GM13977 (cell line): ENCODE results near the gene ST14.

Experiments used
- DNase-seq: peaks from one replicate; pipeline ENCODE4 v3.0.0; 2012; ENCODE audit warnings: low spot score
- in situ Hi-C: fragments of 300-500 bp; cut with MboI; formaldehyde crosslinking; loops from one replicate; pipeline ENCODE4 v1.12.0; 2022; ENCODE audit warnings: low sequenced_read_pairs, low pct_unique_long_range_greater_than_20kb, mixed read lengths, inconsistent platforms; ENCODE audit not compliant: unreplicated experiment
- TF ChIP-seq, protein P1 (sequence below): IDR thresholded peaks from 2 replicates; pipeline ENCODE4 v1.5.1; 2012; ENCODE audit warnings: mild to moderate bottlenecking, control low read depth; ENCODE audit not compliant: insufficient read depth; ENCODE audit errors: extremely low read depth, missing control alignments

The ST14 gene

DNA sequence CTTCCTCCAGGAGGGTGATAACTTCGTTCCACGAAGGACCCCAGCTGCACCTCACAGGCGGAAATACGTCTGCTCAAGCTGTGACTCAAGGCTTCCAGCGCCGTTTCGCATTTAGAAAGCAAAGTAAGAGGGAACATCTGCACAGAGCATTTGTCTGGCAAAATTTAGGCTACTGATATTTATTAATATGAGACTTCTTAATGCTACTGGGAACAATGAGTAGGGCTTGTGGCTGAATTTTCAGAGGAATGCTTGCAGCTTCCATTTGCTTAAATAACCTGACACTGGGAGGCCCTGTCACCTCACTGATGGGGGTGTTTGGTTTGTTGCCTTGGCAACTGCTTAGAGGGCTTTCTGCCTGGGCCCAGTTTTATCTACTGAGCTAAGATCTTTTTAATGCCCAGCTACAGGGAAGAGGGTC lies 14.7 kb upstream of the ST14 start:
- DNase-seq = no peak
- in situ Hi-C loops = no loop called here
- TF ChIP-seq, protein P1, sequence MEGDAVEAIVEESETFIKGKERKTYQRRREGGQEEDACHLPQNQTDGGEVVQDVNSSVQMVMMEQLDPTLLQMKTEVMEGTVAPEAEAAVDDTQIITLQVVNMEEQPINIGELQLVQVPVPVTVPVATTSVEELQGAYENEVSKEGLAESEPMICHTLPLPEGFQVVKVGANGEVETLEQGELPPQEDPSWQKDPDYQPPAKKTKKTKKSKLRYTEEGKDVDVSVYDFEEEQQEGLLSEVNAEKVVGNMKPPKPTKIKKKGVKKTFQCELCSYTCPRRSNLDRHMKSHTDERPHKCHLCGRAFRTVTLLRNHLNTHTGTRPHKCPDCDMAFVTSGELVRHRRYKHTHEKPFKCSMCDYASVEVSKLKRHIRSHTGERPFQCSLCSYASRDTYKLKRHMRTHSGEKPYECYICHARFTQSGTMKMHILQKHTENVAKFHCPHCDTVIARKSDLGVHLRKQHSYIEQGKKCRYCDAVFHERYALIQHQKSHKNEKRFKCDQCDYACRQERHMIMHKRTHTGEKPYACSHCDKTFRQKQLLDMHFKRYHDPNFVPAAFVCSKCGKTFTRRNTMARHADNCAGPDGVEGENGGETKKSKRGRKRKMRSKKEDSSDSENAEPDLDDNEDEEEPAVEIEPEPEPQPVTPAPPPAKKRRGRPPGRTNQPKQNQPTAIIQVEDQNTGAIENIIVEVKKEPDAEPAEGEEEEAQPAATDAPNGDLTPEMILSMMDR = no peak

DNA sequence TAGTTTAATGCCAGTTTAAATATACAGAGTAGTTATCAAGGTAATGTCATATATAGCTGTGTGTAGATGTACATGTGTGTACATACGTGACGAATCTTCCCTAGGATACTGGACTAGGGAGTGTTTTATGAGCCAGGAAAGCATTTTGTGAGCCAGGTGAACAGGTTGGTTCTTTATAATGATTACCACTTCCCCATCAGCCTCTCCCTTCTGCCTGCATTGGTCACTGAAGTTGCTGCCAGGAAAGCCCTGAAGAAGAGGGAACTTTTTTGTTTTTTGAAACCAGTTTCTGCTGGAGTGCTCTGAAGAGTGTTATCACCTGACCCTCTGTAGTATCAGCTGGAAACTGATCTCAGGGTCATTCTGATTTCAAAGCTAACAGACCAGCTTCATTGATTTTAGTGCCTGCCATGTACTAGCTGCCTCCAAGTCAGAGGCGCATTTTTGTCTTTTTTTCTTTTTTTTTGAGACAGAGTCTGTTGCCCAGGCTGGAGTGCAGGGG lies 14.2 kb upstream of the ST14 start:
- TF ChIP-seq, protein P1 = no peak
- DNase-seq = no peak
- in situ Hi-C loops = no loop called here

DNA sequence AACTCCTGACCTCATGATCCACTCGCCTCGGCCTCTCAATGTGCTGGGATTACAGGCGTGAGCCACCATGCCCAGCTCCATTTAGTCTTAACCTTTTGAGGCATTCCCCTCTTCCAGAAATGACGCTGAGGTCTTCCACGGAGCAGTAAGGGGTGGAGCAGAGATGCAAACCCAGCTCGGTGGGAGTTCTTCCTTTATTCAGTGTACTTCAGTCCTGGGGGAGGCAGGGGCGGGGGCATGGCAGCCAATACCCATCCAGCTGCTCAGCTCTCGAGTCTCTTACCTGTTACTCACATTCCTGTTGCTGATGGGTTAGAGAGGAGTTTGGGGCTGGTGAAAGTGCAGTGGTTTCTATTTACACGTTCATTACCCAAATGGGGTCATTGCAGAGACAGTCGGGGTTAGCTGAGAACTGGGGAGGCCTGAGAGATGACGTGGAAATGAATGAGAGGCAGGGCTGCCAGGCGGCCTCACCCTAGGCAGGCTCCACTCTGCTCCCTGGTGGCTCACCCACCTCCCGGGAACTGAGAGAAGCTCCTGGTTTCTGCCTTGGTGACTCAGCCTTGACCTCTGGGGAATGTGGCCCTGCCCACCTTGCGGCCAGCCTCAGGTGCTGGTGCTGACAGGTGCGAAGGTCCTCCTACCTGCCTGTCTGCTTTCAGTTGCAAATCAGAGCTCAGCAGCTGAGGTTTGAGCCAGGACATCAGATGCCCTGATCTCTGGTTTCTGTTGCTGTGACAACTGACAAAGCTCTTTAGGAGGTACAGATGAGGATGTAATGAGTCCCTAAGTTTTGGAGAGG lies 13.4 kb upstream of the ST14 start:
- TF ChIP-seq, protein P1 = no peak
- no peak for DNase-seq
- in situ Hi-C loops = no loop called here

DNA sequence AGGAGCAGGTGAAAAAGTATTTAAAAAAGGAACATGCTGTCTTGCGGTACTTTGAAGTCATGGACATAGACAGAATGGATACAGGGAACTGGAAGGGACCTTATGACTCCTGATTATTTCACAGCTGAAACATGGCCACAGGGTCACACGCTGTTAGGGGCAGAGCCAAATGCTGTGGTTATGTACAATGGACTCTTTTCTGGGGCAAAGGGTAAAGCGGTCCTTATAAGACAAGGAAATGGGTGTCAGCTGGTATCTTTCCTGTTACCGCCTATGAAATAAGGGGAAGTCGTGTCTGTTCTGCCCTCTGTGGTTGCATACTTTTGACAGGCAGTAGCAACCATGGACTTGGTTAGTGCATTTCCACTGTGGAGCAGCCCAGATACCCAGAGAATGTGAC lies 12.8 kb upstream of the ST14 start:
- no peak for DNase-seq
- TF ChIP-seq, protein P1 = no peak
- in situ Hi-C loops = no loop called here

DNA sequence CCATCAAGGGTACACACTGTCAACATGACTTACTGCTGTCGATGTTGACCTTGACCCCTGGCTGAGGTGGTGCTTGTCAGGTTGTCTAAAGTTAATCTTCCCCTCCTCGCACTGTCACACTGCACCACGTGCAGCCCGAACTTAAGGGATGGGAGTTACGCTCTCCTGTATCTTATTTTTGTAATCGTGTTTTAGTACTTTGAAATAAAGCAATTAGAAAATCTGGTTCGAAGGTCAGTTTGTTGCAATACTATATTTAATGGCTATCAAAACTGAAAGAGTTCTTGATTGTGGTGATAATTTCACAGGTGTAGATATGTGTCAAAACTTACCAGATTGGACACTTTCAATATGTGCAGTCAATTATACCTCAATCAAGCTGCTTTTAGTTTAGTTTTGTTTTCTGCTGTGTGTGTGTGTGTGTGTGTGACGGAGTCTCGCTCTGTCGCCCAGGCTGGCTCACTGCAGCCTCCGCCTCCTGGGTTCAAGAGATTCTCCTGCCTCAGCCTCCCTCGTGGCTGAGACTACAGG lies 10.7 kb upstream of the ST14 start:
- no peak for DNase-seq
- TF ChIP-seq, protein P1 = no peak
- in situ Hi-C loops = no loop called here

DNA sequence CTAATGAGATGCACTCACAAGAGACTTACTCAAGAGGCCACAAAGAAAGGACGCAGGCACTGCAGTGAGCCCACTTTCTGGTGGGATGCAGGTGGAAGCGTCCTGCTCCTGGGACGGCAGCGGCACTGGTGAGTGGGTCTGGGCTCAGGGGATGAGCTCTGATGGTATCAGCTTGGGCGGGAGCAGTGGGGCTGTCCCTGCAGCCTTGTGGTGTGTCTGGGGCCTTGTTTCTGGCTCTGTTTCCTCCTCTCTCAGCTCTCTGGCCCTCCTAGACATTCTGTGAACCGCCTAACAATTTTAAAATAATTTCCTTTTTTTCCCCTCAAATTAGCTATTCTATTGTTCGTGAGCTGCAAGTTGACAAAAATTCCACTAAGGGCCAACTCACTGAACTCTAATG lies 8.8 kb upstream of the ST14 start:
- in situ Hi-C loops = no loop called here

More for the DNA sequence above, 8.8 kb upstream of the ST14 start:
- DNase-seq = no peak
- TF ChIP-seq, protein P1 = no peak
